Neuron (in vitro differentiated cells): ENCODE measurements around the gene SPOCD1.
A peak's percentile ranks its signal among the peaks of the same experiment; 100 is the strongest.

Experiments used
- H2AFZ ChIP-seq: one replicate; pipeline ENCODE4 v1.6.1; 2013; ENCODE audit warnings: low read depth, mild to moderate bottlenecking, inconsistent platforms, low read length, moderate library complexity
- H3K27me3 ChIP-seq: one replicate; pipeline ENCODE4 v1.6.1; 2013; ENCODE audit warnings: low read length; ENCODE audit not compliant: insufficient read depth
- H3K36me3 ChIP-seq: one replicate; pipeline ENCODE4 v1.6.1; 2013; ENCODE audit warnings: low read length; ENCODE audit not compliant: insufficient read depth
- H3K4me1 ChIP-seq: one replicate; pipeline ENCODE4 v1.6.1; 2013; ENCODE audit warnings: low read length; ENCODE audit not compliant: insufficient read depth
- H3K4me3 ChIP-seq: 2 replicates; pipeline ENCODE4 v1.5.1; 2013; ENCODE audit warnings: mild to moderate bottlenecking, low read length, moderate library complexity
- H3K9me3 ChIP-seq: one replicate; pipeline ENCODE4 v1.6.1; 2013; ENCODE audit warnings: low read length

The SPOCD1 gene

GRCh38 chr1:31765516-31765915, 50.3 kb downstream of the SPOCD1 start:
- no peak overlapping the region for H2AFZ ChIP-seq
- no peaks in the 10 kb centered on the region for H3K36me3 ChIP-seq
- no peaks in the 10 kb centered on the region for H3K9me3 ChIP-seq
- H3K4me1 ChIP-seq, result peaks cover 38% of the 10 kb centered on the region
- no peak overlapping the region for H3K4me3 ChIP-seq
- H3K27me3 ChIP-seq, result peaks cover 29% of the 10 kb centered on the region

GRCh38 chr1:31765041-31765467, 50.8 kb downstream of the SPOCD1 start:
- peaks cover 43% of the 10 kb centered on the region for H3K4me1 ChIP-seq

GRCh38 chr1:31764312-31765040, 51.3 kb downstream of the SPOCD1 start, which contains the start of gene ADGRB2:
Gene ADGRB2 (minus strand): TSS chr1:31764340. CDS start chr1:31757221, 7,119 bp downstream.
- Histone ChIP-seq H3K27me3 (peaks cover 20% of the 10 kb centered on the region), H3K4me3 (peak within 1 kb of the TSS; percentile 48), H3K4me1 (peaks cover 48% of the 10 kb centered on the region), H2AFZ (no peak within 1 kb of the TSS), H3K36me3 (no peaks in the 10 kb centered on the region), H3K9me3 (no peaks in the 10 kb centered on the region)

More at GRCh38 chr1:31765041-31765467, 50.8 kb downstream of the SPOCD1 start:
- H2AFZ ChIP-seq, result no peak overlapping the region
- H3K9me3 ChIP-seq, result no peaks in the 10 kb centered on the region
- H3K4me3 ChIP-seq, result no peak overlapping the region
- H3K36me3 ChIP-seq, result no peaks in the 10 kb centered on the region
- H3K27me3 ChIP-seq, result peaks cover 24% of the 10 kb centered on the region

- H2AFZ ChIP-seq, result no peak overlapping the region
- H3K4me1 ChIP-seq, result peaks cover 55% of the 10 kb centered on the region
- no peaks in the 10 kb centered on the region for H3K9me3 ChIP-seq
- H3K4me3 ChIP-seq, result peak overlapping the region; percentile 48
- no peaks in the 10 kb centered on the region for H3K36me3 ChIP-seq
- peaks cover 20% of the 10 kb centered on the region for H3K27me3 ChIP-seq
Observed at GRCh38 chr1:31763671-31764311, 52.0 kb downstream of the SPOCD1 start.

- Histone ChIP-seq H3K9me3 (no peaks in the 10 kb centered on the region), H3K27me3 (peaks cover 15% of the 10 kb centered on the region), H3K4me1 (peaks cover 55% of the 10 kb centered on the region), H2AFZ (no peak overlapping the region), H3K4me3 (peak overlapping the region; percentile 48), H3K36me3 (no peaks in the 10 kb centered on the region)
Observed at GRCh38 chr1:31762726-31763670, 52.8 kb downstream of the SPOCD1 start.

- H2AFZ ChIP-seq, result no peak overlapping the region
- H3K27me3 ChIP-seq, result peaks cover 14% of the 10 kb centered on the region
- H3K9me3 ChIP-seq, result no peaks in the 10 kb centered on the region
- no peaks in the 10 kb centered on the region for H3K36me3 ChIP-seq
- H3K4me1 ChIP-seq, result peaks cover 55% of the 10 kb centered on the region
- H3K4me3 ChIP-seq, result no peak overlapping the region
Observed at GRCh38 chr1:31762323-31762722, 53.5 kb downstream of the SPOCD1 start.

- H3K4me1 ChIP-seq, result peaks cover 55% of the 10 kb centered on the region
- H3K36me3 ChIP-seq, result no peaks in the 10 kb centered on the region
- H2AFZ ChIP-seq, result no peak overlapping the region
- H3K4me3 ChIP-seq, result peak overlapping the region; percentile 48
- peaks cover 12% of the 10 kb centered on the region for H3K27me3 ChIP-seq
- no peaks in the 10 kb centered on the region for H3K9me3 ChIP-seq
Observed at GRCh38 chr1:31761883-31762282, 53.9 kb downstream of the SPOCD1 start.

GRCh38 chr1:31760471-31761470, 55.1 kb downstream of the SPOCD1 start:
- H3K4me1 ChIP-seq, result peaks cover 52% of the 10 kb centered on the region
- peak overlapping the region; percentile 50 for H2AFZ ChIP-seq
- peaks cover 5% of the 10 kb centered on the region for H3K27me3 ChIP-seq
- peak overlapping the region; percentile 48 for H3K4me3 ChIP-seq
- H3K9me3 ChIP-seq, result no peaks in the 10 kb centered on the region
- no peaks in the 10 kb centered on the region for H3K36me3 ChIP-seq

- Histone ChIP-seq H3K9me3 (no peaks in the 10 kb centered on the region), H3K4me1 (peaks cover 45% of the 10 kb centered on the region), H3K27me3 (no peaks in the 10 kb centered on the region), H3K4me3 (no peak overlapping the region), H2AFZ (no peak overlapping the region), H3K36me3 (no peaks in the 10 kb centered on the region)
Observed at GRCh38 chr1:31759298-31760023, 56.4 kb downstream of the SPOCD1 start.

GRCh38 chr1:31758823-31759222, 57.0 kb downstream of the SPOCD1 start:
- Histone ChIP-seq H3K4me1 (peaks cover 43% of the 10 kb centered on the region), H3K9me3 (no peaks in the 10 kb centered on the region), H3K27me3 (no peaks in the 10 kb centered on the region), H2AFZ (no peak overlapping the region), H3K4me3 (no peak overlapping the region), H3K36me3 (no peaks in the 10 kb centered on the region)

GRCh38 chr1:31757989-31758388, 57.8 kb downstream of the SPOCD1 start:
- no peaks in the 10 kb centered on the region for H3K36me3 ChIP-seq
- H2AFZ ChIP-seq, result no peak overlapping the region
- H3K27me3 ChIP-seq, result no peaks in the 10 kb centered on the region
- no peak overlapping the region for H3K4me3 ChIP-seq
- H3K9me3 ChIP-seq, result no peaks in the 10 kb centered on the region
- peaks cover 37% of the 10 kb centered on the region for H3K4me1 ChIP-seq
